HL-60/S4 (cell line): ENCODE results near the gene ACSF3.

ENCODE experiments used
- in situ Hi-C: fragments of 300-500 bp; cut with MboI; formaldehyde crosslinking; loops from 2 replicates; pipeline ENCODE4 v1.14.3; 2022; ENCODE audit warnings: low sequenced_read_pairs

Gene ACSF3

GRCh38 chr16:89094252-89094879 lies 714 bp downstream of the ACSF3 start:
- in situ Hi-C loops: no loop called here

GRCh38 chr16:89094880-89095258 lies 1.2 kb downstream of the ACSF3 start:
- in situ Hi-C loops: no loop called here

- in situ Hi-C loops: no loop called here
Observed at GRCh38 chr16:89095491-89095951, 1.9 kb downstream of the ACSF3 start.

- in situ Hi-C loops: no loop called here
Observed at GRCh38 chr16:89096042-89096717, 2.5 kb downstream of the ACSF3 start.

GRCh38 chr16:89096768-89097391 lies 3.2 kb downstream of the ACSF3 start:
- in situ Hi-C loops: no loop called here

- in situ Hi-C loops: no loop called here
Observed at GRCh38 chr16:89097392-89097772, 3.7 kb downstream of the ACSF3 start.

- in situ Hi-C loops: no loop called here
Observed at GRCh38 chr16:89098767-89099430, 5.2 kb downstream of the ACSF3 start.

- in situ Hi-C loops: no loop called here
Observed at GRCh38 chr16:89099905-89100304, 6.3 kb downstream of the ACSF3 start.

- in situ Hi-C loops: no loop called here
Observed at GRCh38 chr16:89100601-89101302, 7.1 kb downstream of the ACSF3 start.

- in situ Hi-C loops: no loop called here
Observed at GRCh38 chr16:89101303-89102040, 7.8 kb downstream of the ACSF3 start.

- in situ Hi-C loops: no loop called here
Observed at GRCh38 chr16:89102041-89102471, 8.4 kb downstream of the ACSF3 start.

- in situ Hi-C loops: no loop called here
Observed at GRCh38 chr16:89102481-89103073, 8.9 kb downstream of the ACSF3 start.

- in situ Hi-C loops: no loop called here
Observed at GRCh38 chr16:89103156-89103555, 9.5 kb downstream of the ACSF3 start.

- in situ Hi-C loops: no loop called here
Observed at GRCh38 chr16:89103781-89104180, 10.1 kb downstream of the ACSF3 start.

- in situ Hi-C loops: no loop called here
Observed at GRCh38 chr16:89104303-89104702, 10.7 kb downstream of the ACSF3 start.

- in situ Hi-C loops: no loop called here
Observed at GRCh38 chr16:89104930-89105571, 11.4 kb downstream of the ACSF3 start.

GRCh38 chr16:89105599-89106151 lies 12.0 kb downstream of the ACSF3 start:
- in situ Hi-C loops: no loop called here

GRCh38 chr16:89106533-89107202 lies 13.0 kb downstream of the ACSF3 start:
- in situ Hi-C loops: no loop called here

GRCh38 chr16:89107203-89107582 lies 13.5 kb downstream of the ACSF3 start:
- in situ Hi-C loops: no loop called here
